HepG2 (cell line): Measurements from ENCODE around the gene ORC3.

Experiments used
- BHLHE40 ChIP-seq: IDR thresholded peaks from 2 replicates; pipeline ENCODE4 v1.6.1; 2011; ENCODE audit warnings: low read length, improper control_type of control experiment
- CHD4 ChIP-seq: fragments of 200-600 bp; sonication (generic); IDR thresholded peaks from 2 replicates; pipeline ENCODE4 v1.7.0; 2017; ENCODE audit warnings: mild to moderate bottlenecking, low read length, borderline replicate concordance
- JUND ChIP-seq: sonication (generic); formaldehyde crosslinking; IDR thresholded peaks from 2 replicates; pipeline ENCODE4 v1.8.0; 2022; ENCODE audit warnings: mild to moderate bottlenecking, missing genetic modification reagents
- RELA ChIP-seq: sonication (generic); formaldehyde crosslinking; IDR thresholded peaks from 2 replicates; pipeline ENCODE4 v1.4.0; 2020; ENCODE audit warnings: missing genetic modification reagents
- TF ChIP-seq, protein P1 (sequence below): sonication (generic); formaldehyde crosslinking; IDR thresholded peaks from 2 replicates; pipeline ENCODE4 v1.4.0; 2020; ENCODE audit warnings: low read depth, missing genetic modification reagents

DNA sequence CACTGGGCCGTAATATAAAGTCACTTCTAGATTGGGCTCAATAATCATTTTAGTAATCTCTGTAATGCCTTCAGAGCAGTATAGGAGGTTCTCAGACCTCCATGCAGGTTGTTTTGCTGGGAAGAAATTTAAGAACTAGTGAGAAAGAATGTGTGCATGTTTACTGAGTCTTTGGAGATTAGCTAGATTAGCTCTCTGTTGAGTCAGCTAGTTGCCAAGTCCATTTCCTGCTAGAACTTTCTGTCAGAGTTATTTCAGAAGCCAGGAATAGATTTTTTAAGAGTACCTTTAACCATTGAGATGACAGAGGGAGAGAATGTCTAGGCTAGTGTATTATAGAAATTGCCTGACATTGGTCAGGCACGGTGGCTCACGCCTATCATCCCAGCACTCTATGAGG lies 33.3 kb downstream of the ORC3 start:
- TF ChIP-seq, protein P1, sequence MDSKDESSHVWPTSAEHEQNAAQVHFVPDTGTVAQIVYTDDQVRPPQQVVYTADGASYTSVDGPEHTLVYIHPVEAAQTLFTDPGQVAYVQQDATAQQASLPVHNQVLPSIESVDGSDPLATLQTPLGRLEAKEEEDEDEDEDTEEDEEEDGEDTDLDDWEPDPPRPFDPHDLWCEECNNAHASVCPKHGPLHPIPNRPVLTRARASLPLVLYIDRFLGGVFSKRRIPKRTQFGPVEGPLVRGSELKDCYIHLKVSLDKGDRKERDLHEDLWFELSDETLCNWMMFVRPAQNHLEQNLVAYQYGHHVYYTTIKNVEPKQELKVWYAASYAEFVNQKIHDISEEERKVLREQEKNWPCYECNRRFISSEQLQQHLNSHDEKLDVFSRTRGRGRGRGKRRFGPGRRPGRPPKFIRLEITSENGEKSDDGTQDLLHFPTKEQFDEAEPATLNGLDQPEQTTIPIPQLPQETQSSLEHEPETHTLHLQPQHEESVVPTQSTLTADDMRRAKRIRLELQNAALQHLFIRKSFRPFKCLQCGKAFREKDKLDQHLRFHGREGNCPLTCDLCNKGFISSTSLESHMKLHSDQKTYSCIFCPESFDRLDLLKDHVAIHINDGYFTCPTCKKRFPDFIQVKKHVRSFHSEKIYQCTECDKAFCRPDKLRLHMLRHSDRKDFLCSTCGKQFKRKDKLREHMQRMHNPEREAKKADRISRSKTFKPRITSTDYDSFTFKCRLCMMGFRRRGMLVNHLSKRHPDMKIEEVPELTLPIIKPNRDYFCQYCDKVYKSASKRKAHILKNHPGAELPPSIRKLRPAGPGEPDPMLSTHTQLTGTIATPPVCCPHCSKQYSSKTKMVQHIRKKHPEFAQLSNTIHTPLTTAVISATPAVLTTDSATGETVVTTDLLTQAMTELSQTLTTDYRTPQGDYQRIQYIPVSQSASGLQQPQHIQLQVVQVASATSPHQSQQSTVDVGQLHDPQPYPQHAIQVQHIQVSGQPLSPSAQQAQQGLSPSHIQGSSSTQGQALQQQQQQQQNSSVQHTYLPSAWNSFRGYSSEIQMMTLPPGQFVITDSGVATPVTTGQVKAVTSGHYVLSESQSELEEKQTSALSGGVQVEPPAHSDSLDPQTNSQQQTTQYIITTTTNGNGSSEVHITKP (CRISPR knock-in tag) = no peak
- no peak for TF ChIP-seq JUND (CRISPR knock-in tag)
- TF ChIP-seq RELA (CRISPR knock-in tag) = no peak
- TF ChIP-seq BHLHE40 = no peak
- TF ChIP-seq CHD4 = no peak
